K562 (cell line): ENCODE results near the gene TMEM89. TPM values are rescaled to one million over a fixed set of nuclear protein-coding genes. Genes with fewer than 3 reads are reported as not detected.

Experiments
- ATAC-seq: fragments of 200-7000 bp; cut with Tn5 transposase; 3 replicates; pipeline ENCODE4 v1.9.1; 2020; ENCODE audit warnings: moderate library complexity
- BruUV-seq: library from RNA; stranded (reverse); fragments of 400-500 nt; replicated peaks from 2 replicates; lab custom pipeline; 2021; lab: Mats Ljungman, UMichigan
- CTCF ChIA-PET: fragments of 300-600 bp; formaldehyde crosslinking; extraction: SDS; loops from one replicate; lab custom pipeline; 2021; ENCODE audit warnings: low intra/inter-chr PET ratio; lab: Yijun Ruan, JAX
- POLR2A ChIA-PET: fragments of 300-600, 350-650 bp; sonication (Branson Sonifier 250); formaldehyde crosslinking; extraction: SDS; loops from one replicate; lab custom pipeline; 2021; ENCODE audit warnings: antibody characterized with exemption, inconsistent platforms; lab: Yijun Ruan, JAX
- DNase-seq, 4 experiments: peaks; one replicate each; pipeline versions ENCODE4 v3.0.0 to v3.0.0-alpha.2; 2011 to 2018; ENCODE audit warnings: low spot score in 3 of 4, mixed read lengths in 3 of 4; ENCODE audit errors: extremely low read depth in 1 of 4
- FAIRE-seq: peaks from 2 replicates; lab custom pipeline; 2011; peaks lifted over from hg19 to GRCh38; lab: Jason Lieb, UNC
- H2AFZ ChIP-seq: 2 replicates; pipeline ENCODE4 v1.6.0; 2011; ENCODE audit warnings: low read depth, low read length, control low read depth, inconsistent platforms
- H3K27ac ChIP-seq: fragments of 200-600 bp; 3 replicates; pipeline ENCODE4 v1.8.0; 2011; ENCODE audit warnings: low read depth, mild to moderate bottlenecking, control low read depth, inconsistent platforms, low read length, moderate library complexity, mixed read lengths; ENCODE audit errors: extremely low read depth
- H3K27me3 ChIP-seq, 2 experiments: fragments of 300-600 bp in 1 of 2; 2 replicates in 1 of 2; 3 replicates in 1 of 2; pipeline versions ENCODE4 v1.6.0 to v1.8.0; 2011; ENCODE audit warnings: inconsistent platforms in 2 of 2, low read length in 2 of 2, mild to moderate bottlenecking in 1 of 2, mixed read lengths in 1 of 2, moderate library complexity in 1 of 2; ENCODE audit not compliant: control insufficient read depth in 2 of 2, insufficient read depth in 2 of 2
- H3K36me3 ChIP-seq: fragments of 300-600 bp; 3 replicates; pipeline ENCODE4 v1.8.0; 2011; ENCODE audit warnings: mild to moderate bottlenecking, low read length, inconsistent platforms; ENCODE audit not compliant: control insufficient read depth, insufficient read depth
- H3K4me1 ChIP-seq, 2 experiments: fragments of 200-600 bp in 1 of 2; replicated peaks in 1 of 2; 2 replicates in 1 of 2; 3 replicates in 1 of 2; pipeline versions ENCODE4 v1.5.1 to v1.8.0; 2011; ENCODE audit warnings: inconsistent platforms in 2 of 2, low read length in 2 of 2, mild to moderate bottlenecking in 1 of 2, mixed read lengths in 1 of 2, moderate library complexity in 1 of 2; ENCODE audit not compliant: control insufficient read depth in 2 of 2, insufficient read depth in 2 of 2
- H3K4me2 ChIP-seq: 2 replicates; pipeline ENCODE4 v1.6.1; 2011; ENCODE audit warnings: low read length, control low read depth, inconsistent platforms, mixed read lengths; ENCODE audit not compliant: insufficient read depth
- H3K4me3 ChIP-seq: fragments of 200-600 bp; sonication (generic), shearing (Covaris generic); 2 replicates; pipeline ENCODE4 v1.5.1; 2016; ENCODE audit warnings: control low read depth, inconsistent platforms
- H3K79me2 ChIP-seq: fragments of 200-600 bp; 3 replicates; pipeline ENCODE4 v1.8.0; 2011; ENCODE audit warnings: low read length, inconsistent platforms; ENCODE audit not compliant: control insufficient read depth, insufficient read depth
- H3K9ac ChIP-seq, 2 experiments: 2 replicates each; pipeline versions ENCODE4 v1.6.0 to v1.6.1; 2011; ENCODE audit warnings: low read depth in 2 of 2, low read length in 2 of 2, control low read depth in 1 of 2, inconsistent platforms in 1 of 2, mild to moderate bottlenecking in 1 of 2, mixed read lengths in 1 of 2; ENCODE audit not compliant: insufficient read depth in 1 of 2
- H3K9me1 ChIP-seq: one replicate; pipeline ENCODE4 v1.6.0; 2011; ENCODE audit warnings: inconsistent platforms, mild to moderate bottlenecking, low read length, moderate library complexity; ENCODE audit not compliant: control insufficient read depth, insufficient read depth
- H3K9me3 ChIP-seq: replicated peaks from 2 replicates; pipeline ENCODE4 v1.5.1; 2011; ENCODE audit warnings: low read depth, low read length, inconsistent platforms; ENCODE audit not compliant: control insufficient read depth, insufficient read depth
- H4K20me1 ChIP-seq: replicated peaks from 2 replicates; pipeline ENCODE4 v1.6.1; 2011; ENCODE audit warnings: low read length, inconsistent platforms, mixed read lengths; ENCODE audit not compliant: control insufficient read depth, insufficient read depth
- DPF2 ChIP-seq: fragments of 450-650 bp; IDR thresholded peaks from 2 replicates; pipeline ENCODE4 v1.6.1; 2016
- KLF10 ChIP-seq: fragments of 250-450 bp; sonication (Bioruptor Pico); IDR thresholded peaks from 2 replicates; pipeline ENCODE4 v1.6.1; 2021; ENCODE audit warnings: matching md5 sums
- NCOA4 ChIP-seq: fragments of 450-650 bp; IDR thresholded peaks from 2 replicates; pipeline ENCODE4 v1.6.1; 2018; ENCODE audit warnings: mild to moderate bottlenecking; ENCODE audit not compliant: partially characterized antibody
- POLR2G ChIP-seq: fragments of 200-400 bp; formaldehyde crosslinking; IDR thresholded peaks from 2 replicates; pipeline ENCODE4 v1.6.1; 2017; ENCODE audit warnings: low read depth, mild to moderate bottlenecking, antibody characterized with exemption, low read length, moderate library complexity
- SIRT6 ChIP-seq: IDR thresholded peaks from one replicate; pipeline ENCODE4 v1.6.1; 2012; ENCODE audit warnings: low read depth, mild to moderate bottlenecking, control low read depth, inconsistent platforms, low read length, moderate library complexity
- SMAD2 ChIP-seq: fragments of 150-350 bp; IDR thresholded peaks from 2 replicates; pipeline ENCODE4 v1.6.1; 2014; ENCODE audit warnings: low read depth, mild to moderate bottlenecking, low read length
- TBP ChIP-seq: optimal IDR thresholded peaks from 2 replicates; pipeline ENCODE3; 2011; ENCODE audit warnings: low read depth, low read length, improper control_type of control experiment
- ZBTB2 ChIP-seq: fragments of 450-650 bp; IDR thresholded peaks from 2 replicates; pipeline ENCODE4 v1.6.1; 2016; ENCODE audit warnings: antibody characterized with exemption
- ZNF134 ChIP-seq: fragments of 250-450 bp; sonication (Bioruptor Pico); conservative IDR thresholded peaks from 2 replicates; pipeline ENCODE4 v1.4.0; 2020
- WGBS: fragments of 100-300 bp; shearing (Covaris generic); methylation state at CpG from one replicate; pipeline ENCODE4 v1.1.6; 2016; ENCODE audit warnings: low coverage, mixed read lengths; ENCODE audit not compliant: insufficient coverage; ENCODE audit errors: missing lambda C conversion rate; 5-methylcytosine and 5-hydroxymethylcytosine counted together
- in situ Hi-C: fragments of 300-500 bp; cut with MboI; formaldehyde crosslinking; loops from 4 replicates; pipeline ENCODE4 v1.15.0; 2018; ENCODE audit warnings: inconsistent platforms, mixed read lengths
- intact Hi-C: fragments of 100-400 bp; cut with micrococcal nuclease; formaldehyde crosslinking; loops from 2 replicates; pipeline ENCODE4 v1.14.2; 2022
- polyA plus RNA-seq, 8 experiments: library from polyadenylated mRNA; depleted of rRNA in 4 of 8; stranded (reverse) in 5 of 8; unstranded in 3 of 8; fragments of >200 nt; fragmentation: Nextera tagmentation in 2 of 8; fragmentation: Illumina TruSeq in 1 of 8; extraction: Ambion mirVana in 2 of 8; extraction: Trizol in 1 of 8; gene quantifications; 2 replicates each; pipeline versions ENCODE4 v1.2.1 to v1.2.3, GENCODE V29; 2011 to 2014; ENCODE audit warnings: inconsistent platforms in 1 of 8, missing spikeins in 1 of 8
- total RNA-seq, 7 experiments: library from RNA; depleted of rRNA in 6 of 7; stranded (reverse); fragments of >200 nt in 6 of 7; fragmentation: Illumina TruSeq in 2 of 7; extraction: Trizol in 2 of 7; gene quantifications; 2 replicates each; pipeline versions ENCODE4 v1.2.1 to v1.2.3, GENCODE V29; 2011 to 2021; ENCODE audit warnings: low replicate concordance in 1 of 7
- TF ChIP-seq, protein P1 (sequence below): sonication (generic); formaldehyde crosslinking; IDR thresholded peaks from 2 replicates; pipeline ENCODE4 v1.8.0; 2023; ENCODE audit warnings: mild to moderate bottlenecking, missing genetic modification reagents
- TF ChIP-seq, protein P2 (sequence below): fragments of 250-450 bp; sonication (Bioruptor Pico); IDR thresholded peaks from 2 replicates; pipeline ENCODE4 v1.8.0; 2021; ENCODE audit warnings: mild to moderate bottlenecking, moderate library complexity

TMEM89 gene
- total and polyA plus RNA-seq, 9 of the 15 experiments (the other 6 are each of a cell fraction or from before 2014, with no cell fraction given): not detected

- Histone ChIP-seq H3K9ac (no peak overlapping the region), H3K36me3 (peaks cover 71% of the 10 kb centered on the region; the same call in 2 of the 3 replicates), H3K9me1 (no peaks in the 10 kb centered on the region), H3K27me3 (no peaks in the 10 kb centered on the region), H2AFZ (no peak overlapping the region), H3K4me2 (no peak overlapping the region), H3K27ac (no peak overlapping the region), H4K20me1 (no peaks in the 10 kb centered on the region), H3K4me1 (peaks cover 12 to 23% of the 10 kb centered on the region in 2 experiments; a peak in 4 of 5 replicates), H3K79me2 (no peaks in the 10 kb centered on the region), H3K4me3 (no peak overlapping the region), H3K9me3 (no peaks in the 10 kb centered on the region)
- in situ Hi-C loops (no loop called here), intact Hi-C loops (no loop called here)
- no peak for TF ChIP-seq SIRT6
- no peak for TF ChIP-seq KLF10 (CRISPR knock-in tag)
- 0 out of 2 replicates have a peak, but pooled peaks have one; percentile 34 for TF ChIP-seq POLR2G
- ChIA-PET POLR2A (interaction anchor here (0.5 to 1.0 kb wide), 3 partner anchors 10 to 841 kb away, joined by 3 read pairs; no protein-coding TSS in a partner anchor), CTCF (no interaction called here)
- WGBS: 93% methylated on average over 5 of the region's 12 CpGs
- no peak for FAIRE-seq
- ATAC-seq: no peak
- BruUV-seq: no TSS peak
- no peak for DNase-seq
These were observed 21.9 kb downstream of the TMEM89 start for GRCh38 chr3:48599509-48600285.

GRCh38 chr3:48599077-48599501, 22.5 kb downstream of the TMEM89 start:
- ATAC-seq (no peak), FAIRE-seq (no peak), DNase-seq (no peak)
- H3K4me2 ChIP-seq: no peak overlapping the region
- H3K4me3 ChIP-seq: no peak overlapping the region
- no peak overlapping the region for H3K27ac ChIP-seq
- H2AFZ ChIP-seq: no peak overlapping the region
- intact Hi-C loops: no loop called here
- POLR2A ChIA-PET: interaction anchor here (0.5 to 1.6 kb wide), 3 partner anchors 9 to 26 kb away, joined by 3 to 5 read pairs (median 3); no protein-coding TSS in a partner anchor
- BruUV-seq: no TSS peak
- H3K9me3 ChIP-seq: no peaks in the 10 kb centered on the region
- H4K20me1 ChIP-seq: no peaks in the 10 kb centered on the region
- peaks cover 12 to 29% of the 10 kb centered on the region in 2 experiments; a peak in 4 of 5 replicates for H3K4me1 ChIP-seq
- H3K9ac ChIP-seq: no peak overlapping the region
- H3K36me3 ChIP-seq: peaks cover 65% of the 10 kb centered on the region; the same call in 2 of the 3 replicates
- no peaks in the 10 kb centered on the region for H3K27me3 ChIP-seq
- in situ Hi-C loops: no loop called here
- WGBS: 90% methylated on average over 10 of the region's 11 CpGs
- no peaks in the 10 kb centered on the region for H3K9me1 ChIP-seq
- H3K79me2 ChIP-seq: no peaks in the 10 kb centered on the region
- CTCF ChIA-PET: no interaction called here
- no peak for TF ChIP-seq SMAD2
- TF ChIP-seq, protein P1, sequence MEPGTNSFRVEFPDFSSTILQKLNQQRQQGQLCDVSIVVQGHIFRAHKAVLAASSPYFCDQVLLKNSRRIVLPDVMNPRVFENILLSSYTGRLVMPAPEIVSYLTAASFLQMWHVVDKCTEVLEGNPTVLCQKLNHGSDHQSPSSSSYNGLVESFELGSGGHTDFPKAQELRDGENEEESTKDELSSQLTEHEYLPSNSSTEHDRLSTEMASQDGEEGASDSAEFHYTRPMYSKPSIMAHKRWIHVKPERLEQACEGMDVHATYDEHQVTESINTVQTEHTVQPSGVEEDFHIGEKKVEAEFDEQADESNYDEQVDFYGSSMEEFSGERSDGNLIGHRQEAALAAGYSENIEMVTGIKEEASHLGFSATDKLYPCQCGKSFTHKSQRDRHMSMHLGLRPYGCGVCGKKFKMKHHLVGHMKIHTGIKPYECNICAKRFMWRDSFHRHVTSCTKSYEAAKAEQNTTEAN: no peak
- no peak for TF ChIP-seq ZBTB2
- TF ChIP-seq ZNF134 (CRISPR knock-in tag): no peak
- TF ChIP-seq, protein P2, sequence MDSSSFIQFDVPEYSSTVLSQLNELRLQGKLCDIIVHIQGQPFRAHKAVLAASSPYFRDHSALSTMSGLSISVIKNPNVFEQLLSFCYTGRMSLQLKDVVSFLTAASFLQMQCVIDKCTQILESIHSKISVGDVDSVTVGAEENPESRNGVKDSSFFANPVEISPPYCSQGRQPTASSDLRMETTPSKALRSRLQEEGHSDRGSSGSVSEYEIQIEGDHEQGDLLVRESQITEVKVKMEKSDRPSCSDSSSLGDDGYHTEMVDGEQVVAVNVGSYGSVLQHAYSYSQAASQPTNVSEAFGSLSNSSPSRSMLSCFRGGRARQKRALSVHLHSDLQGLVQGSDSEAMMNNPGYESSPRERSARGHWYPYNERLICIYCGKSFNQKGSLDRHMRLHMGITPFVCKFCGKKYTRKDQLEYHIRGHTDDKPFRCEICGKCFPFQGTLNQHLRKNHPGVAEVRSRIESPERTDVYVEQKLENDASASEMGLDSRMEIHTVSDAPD (CRISPR knock-in tag): no peak
- TF ChIP-seq TBP: no peak
- TF ChIP-seq DPF2: no peak
- TF ChIP-seq NCOA4: no peak
